GM12875 (cell line): ENCODE measurements around the gene VSIG10L2.

Experiments
- H3K4me3 ChIP-seq: one replicate; pipeline ENCODE4 v1.5.1; 2011; ENCODE audit warnings: low read depth, low read length, control low read depth
- TF ChIP-seq, protein P1 (sequence below): IDR thresholded peaks from 2 replicates; pipeline ENCODE4 v1.5.1; 2011; ENCODE audit warnings: low read depth, mild to moderate bottlenecking, control low read depth, inconsistent platforms, low read length, moderate library complexity, borderline replicate concordance; ENCODE audit not compliant: insufficient read depth

Gene VSIG10L2

DNA sequence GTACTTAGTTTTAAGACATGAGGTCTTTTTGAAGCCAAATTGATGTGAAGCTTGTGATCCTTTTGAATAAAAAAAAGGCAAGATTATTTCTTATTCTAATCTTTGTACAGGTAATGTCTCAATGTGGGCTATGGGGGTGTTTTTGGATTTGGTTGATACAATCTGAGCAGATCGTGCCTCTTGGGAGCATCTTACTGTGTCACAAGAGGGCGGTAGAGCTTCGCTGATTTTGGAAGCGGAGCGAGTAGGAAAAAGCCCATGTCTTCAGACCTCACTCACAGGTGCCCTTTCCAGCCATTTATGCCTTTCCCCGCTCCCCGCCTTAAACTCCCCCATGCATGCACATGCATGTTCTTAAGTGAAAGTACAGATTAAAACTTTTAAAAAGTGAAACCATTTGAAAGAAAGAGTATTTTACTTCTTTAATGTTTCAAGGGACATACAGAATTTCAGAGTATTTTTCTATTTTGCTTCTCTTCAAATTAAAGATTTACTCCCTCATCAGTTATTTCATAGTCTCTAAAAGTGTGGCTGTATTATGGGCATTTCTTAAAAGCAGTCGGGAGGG, 22.7 kb upstream of the VSIG10L2 start:
- TF ChIP-seq, protein P1, sequence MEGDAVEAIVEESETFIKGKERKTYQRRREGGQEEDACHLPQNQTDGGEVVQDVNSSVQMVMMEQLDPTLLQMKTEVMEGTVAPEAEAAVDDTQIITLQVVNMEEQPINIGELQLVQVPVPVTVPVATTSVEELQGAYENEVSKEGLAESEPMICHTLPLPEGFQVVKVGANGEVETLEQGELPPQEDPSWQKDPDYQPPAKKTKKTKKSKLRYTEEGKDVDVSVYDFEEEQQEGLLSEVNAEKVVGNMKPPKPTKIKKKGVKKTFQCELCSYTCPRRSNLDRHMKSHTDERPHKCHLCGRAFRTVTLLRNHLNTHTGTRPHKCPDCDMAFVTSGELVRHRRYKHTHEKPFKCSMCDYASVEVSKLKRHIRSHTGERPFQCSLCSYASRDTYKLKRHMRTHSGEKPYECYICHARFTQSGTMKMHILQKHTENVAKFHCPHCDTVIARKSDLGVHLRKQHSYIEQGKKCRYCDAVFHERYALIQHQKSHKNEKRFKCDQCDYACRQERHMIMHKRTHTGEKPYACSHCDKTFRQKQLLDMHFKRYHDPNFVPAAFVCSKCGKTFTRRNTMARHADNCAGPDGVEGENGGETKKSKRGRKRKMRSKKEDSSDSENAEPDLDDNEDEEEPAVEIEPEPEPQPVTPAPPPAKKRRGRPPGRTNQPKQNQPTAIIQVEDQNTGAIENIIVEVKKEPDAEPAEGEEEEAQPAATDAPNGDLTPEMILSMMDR = peak; percentile 81
- H3K4me3 ChIP-seq = no peak overlapping the region

DNA sequence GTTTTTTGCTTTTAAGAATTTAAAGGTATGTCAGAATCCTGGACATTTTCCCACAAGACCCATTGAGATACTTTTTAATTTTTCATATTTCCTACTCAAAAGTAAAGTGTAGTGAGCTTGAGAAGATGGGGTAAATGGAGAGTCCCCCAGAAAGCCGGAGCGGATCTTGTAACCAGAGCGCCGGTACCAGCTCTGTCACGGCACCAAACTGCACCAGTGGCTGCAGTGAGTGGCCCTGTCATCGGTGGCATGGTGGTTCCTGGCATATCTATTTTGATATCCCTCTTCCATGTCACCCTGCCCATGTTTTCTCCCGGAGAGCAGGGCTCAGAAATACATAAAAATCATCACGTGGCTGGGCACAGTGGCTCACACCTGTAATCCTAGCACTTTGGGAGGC, 22.2 kb upstream of the VSIG10L2 start:
- no peak overlapping the region for H3K4me3 ChIP-seq
- TF ChIP-seq, protein P1 = no peak

DNA sequence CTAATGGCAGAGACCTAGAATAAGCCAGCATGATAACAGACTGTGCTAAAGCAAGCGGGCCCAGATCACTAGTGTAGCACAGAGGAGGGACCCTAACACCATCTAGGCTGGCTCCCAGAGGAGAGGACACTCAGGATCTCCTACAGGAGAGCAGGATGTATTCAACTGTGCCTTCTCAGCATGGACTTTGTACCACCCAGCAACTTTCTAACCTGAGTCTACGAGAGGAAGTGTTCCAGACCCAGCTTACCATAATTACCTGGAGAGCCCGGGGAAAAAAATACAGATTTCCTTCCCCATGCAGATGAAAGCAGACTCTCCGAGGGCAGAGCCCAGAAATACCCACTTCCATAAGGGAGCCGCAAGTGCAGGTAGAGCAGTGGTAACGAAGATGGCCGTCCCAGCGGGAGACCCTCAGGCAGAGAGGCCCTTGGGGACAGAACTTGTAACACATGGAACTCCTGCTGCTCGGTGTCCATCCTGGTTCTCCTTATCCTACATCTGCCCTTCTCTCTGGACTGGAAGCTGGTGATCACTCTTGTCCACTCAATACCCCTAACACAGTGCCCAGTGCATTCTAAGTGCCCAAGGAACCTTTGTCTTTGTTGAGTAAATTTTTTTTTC, 21.3 kb upstream of the VSIG10L2 start:
- TF ChIP-seq, protein P1 = no peak
- no peak overlapping the region for H3K4me3 ChIP-seq

DNA sequence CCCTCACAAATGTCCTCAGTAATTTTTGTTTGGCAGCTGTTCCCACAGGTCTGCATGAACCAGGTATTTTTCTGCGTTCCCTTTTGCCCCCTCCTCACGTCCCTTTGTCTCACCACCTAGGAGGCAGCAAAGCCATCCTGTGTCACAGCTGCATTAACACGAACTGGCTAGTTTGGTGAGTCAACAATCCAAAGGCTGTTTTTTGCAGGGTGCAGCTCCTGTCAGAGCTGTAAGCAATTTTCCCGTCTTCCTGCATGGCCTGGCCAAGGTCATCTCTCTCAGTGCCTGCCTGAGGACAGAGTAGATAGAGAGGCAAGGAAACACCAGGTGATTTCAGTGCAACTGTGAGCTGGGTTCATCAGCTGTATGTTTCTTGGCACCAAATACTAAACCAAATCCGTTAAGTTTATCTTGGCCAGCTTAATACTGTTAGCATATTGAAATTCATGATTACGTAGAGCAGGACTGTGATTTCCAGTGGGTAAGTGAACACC, 20.6 kb upstream of the VSIG10L2 start:
- no peak overlapping the region for H3K4me3 ChIP-seq
- TF ChIP-seq, protein P1 = no peak

DNA sequence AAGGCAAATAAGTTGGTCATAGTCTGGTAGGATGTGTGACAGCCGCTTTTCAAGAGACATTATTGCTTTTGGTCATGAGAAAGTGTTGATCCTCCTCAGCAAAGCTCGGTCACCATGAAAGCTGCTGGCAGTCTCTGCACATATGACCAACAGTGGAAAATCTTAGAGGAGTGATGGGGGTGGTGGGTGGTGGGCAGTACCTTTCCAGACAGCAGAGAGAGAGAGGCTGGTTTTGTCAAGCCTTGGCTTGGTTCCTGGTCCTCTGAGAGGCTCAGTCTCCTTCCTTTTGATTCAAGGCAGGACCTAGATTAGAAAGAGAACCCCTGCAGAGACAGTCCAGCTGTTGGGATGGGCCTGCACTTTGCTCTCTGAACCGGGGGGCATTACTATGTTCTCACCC, 20.0 kb upstream of the VSIG10L2 start:
- no peak overlapping the region for H3K4me3 ChIP-seq
- TF ChIP-seq, protein P1 = no peak

DNA sequence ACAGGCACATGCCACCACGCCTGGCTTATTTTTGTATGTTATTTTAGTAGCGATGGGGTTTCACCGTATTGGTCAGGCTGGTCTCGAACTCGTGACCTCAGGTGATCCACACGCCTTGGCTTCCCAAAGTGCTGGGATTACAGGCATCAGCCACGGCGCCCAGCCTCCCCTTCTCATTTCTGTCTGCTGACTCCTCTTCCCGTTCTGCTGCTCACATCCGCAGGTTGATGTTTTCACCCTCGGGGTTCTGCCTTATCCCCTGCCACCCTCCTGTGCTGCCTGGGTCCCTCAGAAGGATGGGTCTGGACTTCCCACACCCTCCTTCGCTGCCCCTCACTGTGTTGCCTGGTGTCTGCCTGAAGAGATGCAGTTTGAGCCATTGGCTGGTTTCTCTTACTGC, 19.2 kb upstream of the VSIG10L2 start:
- TF ChIP-seq, protein P1 = no peak
- no peak overlapping the region for H3K4me3 ChIP-seq

DNA sequence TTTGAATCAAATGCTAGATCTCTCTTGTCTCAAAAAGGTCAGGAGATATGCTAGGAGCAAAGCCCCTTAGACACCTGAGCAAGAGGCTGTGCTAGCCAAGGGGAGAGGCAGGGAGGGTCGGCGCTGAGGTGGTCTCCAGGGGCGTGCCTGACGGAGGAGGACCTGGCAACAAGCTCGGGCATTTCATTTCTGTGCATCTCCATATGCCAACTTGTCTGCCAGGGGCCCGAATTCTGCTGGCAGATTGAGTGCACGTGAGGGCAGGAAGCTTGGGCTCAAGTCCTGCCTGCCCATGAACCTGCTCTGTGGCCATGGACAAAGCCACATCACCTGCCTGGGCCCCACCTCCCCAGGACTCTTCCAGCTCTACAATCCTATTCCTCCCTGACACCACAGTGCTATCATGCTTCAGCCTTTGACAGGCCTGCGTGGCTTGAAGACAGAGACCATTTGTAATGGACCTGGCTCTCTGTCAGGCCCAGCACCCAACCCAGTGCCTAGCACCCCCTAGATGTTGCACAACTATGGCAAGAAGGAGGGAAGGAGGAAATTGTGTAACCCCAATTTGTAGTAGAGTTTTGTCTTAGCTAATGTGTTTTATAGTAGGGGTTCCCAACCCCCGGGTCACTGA, 16.3 kb upstream of the VSIG10L2 start:
- TF ChIP-seq, protein P1 = no peak
- H3K4me3 ChIP-seq = no peak overlapping the region
